Stomach smooth muscle (tissue), 2 donors: ENCODE measurements around the gene GGTLC2.
"Not testable (repeated sequence)": the region's sequence is repeated elsewhere in the genome, so short reads cannot be mapped to it uniquely, and the experiment has no call there.

Experiments
- H3K27ac ChIP-seq: one replicate; pipeline ENCODE4 v1.7.0; 2013; ENCODE audit warnings: mild to moderate bottlenecking, low read length, inconsistent platforms
- H3K27me3 ChIP-seq, 2 donors: one replicate each; pipeline ENCODE4 v1.7.0; 2013; ENCODE audit warnings: low read length in 2 of 2; ENCODE audit not compliant: insufficient read depth in 2 of 2, control insufficient read depth in 1 of 2
- H3K36me3 ChIP-seq, 2 donors: one replicate each; pipeline ENCODE4 v1.7.0; 2013; ENCODE audit warnings: low read length in 2 of 2; ENCODE audit not compliant: control insufficient read depth in 2 of 2, insufficient read depth in 2 of 2
- H3K4me1 ChIP-seq: one replicate; pipeline ENCODE4 v1.7.0; 2013; ENCODE audit warnings: low read length; ENCODE audit not compliant: control insufficient read depth, insufficient read depth
- H3K4me3 ChIP-seq, 2 donors: one replicate each; pipeline ENCODE4 v1.7.0; 2013; ENCODE audit warnings: low read length in 2 of 2
- H3K9ac ChIP-seq, 2 donors: one replicate each; pipeline ENCODE4 v1.7.0; 2013; ENCODE audit warnings: low read length in 2 of 2, mild to moderate bottlenecking in 1 of 2
- H3K9me3 ChIP-seq, 2 donors: one replicate each; pipeline ENCODE4 v1.7.0; 2013; ENCODE audit warnings: low read length in 2 of 2; ENCODE audit not compliant: control insufficient read depth in 2 of 2
- donor health status: healthy.
- donor health status: Pancreatic carcinoma.

GGTLC2 gene

GRCh38 chr22:22644314-22644713 is at the start of gene GGTLC2:
Gene GGTLC2 (plus strand): TSS chr22:22644614. CDS start chr22:22646346, 1,732 bp downstream.
- not testable (repeated sequence) for H3K4me3 ChIP-seq, H3K9me3 ChIP-seq, H3K27ac ChIP-seq

GRCh38 chr22:22595001-22595835 is 49.2 kb upstream of the GGTLC2 start:
- Histone ChIP-seq H3K4me3 (no peak overlapping the region), H3K27me3 (peaks cover 0 to 4% of the 10 kb centered on the region in 2 donors), H3K9ac (no peak overlapping the region), H3K27ac (no peak overlapping the region), H3K9me3 (no peaks in the 10 kb centered on the region), H3K36me3 (no peaks in the 10 kb centered on the region), H3K4me1 (no peaks in the 10 kb centered on the region)

More at GRCh38 chr22:22644314-22644713, at the start of gene GGTLC2:
- not testable (repeated sequence) for H3K4me1 ChIP-seq, H3K36me3 ChIP-seq, H3K27me3 ChIP-seq, H3K9ac ChIP-seq

- Histone ChIP-seq H3K27me3 (peaks cover 0 to 4% of the 10 kb centered on the region in 2 donors), H3K4me1 (no peaks in the 10 kb centered on the region), H3K9ac (no peak overlapping the region), H3K4me3 (no peak overlapping the region), H3K27ac (no peak overlapping the region), H3K9me3 (no peaks in the 10 kb centered on the region), H3K36me3 (no peaks in the 10 kb centered on the region)
Observed at GRCh38 chr22:22598144-22598543, 46.3 kb upstream of the GGTLC2 start.

GRCh38 chr22:22599248-22599647 is 45.2 kb upstream of the GGTLC2 start:
- Histone ChIP-seq H3K4me3 (no peak overlapping the region), H3K36me3 (no peaks in the 10 kb centered on the region), H3K27ac (no peak overlapping the region), H3K9me3 (no peaks in the 10 kb centered on the region), H3K4me1 (no peaks in the 10 kb centered on the region), H3K9ac (no peak overlapping the region), H3K27me3 (peaks cover 0 to 4% of the 10 kb centered on the region in 2 donors)

- Histone ChIP-seq H3K36me3 (no peaks in the 10 kb centered on the region), H3K4me3 (no peak overlapping the region), H3K27ac (no peak overlapping the region), H3K9me3 (no peaks in the 10 kb centered on the region), H3K27me3 (peaks cover 0 to 2% of the 10 kb centered on the region in 2 donors), H3K4me1 (no peaks in the 10 kb centered on the region), H3K9ac (no peak overlapping the region)
Observed at GRCh38 chr22:22600531-22601261, 43.7 kb upstream of the GGTLC2 start.

GRCh38 chr22:22603470-22603947 is 40.9 kb upstream of the GGTLC2 start:
- H3K9me3 ChIP-seq: peaks cover 3% of the 10 kb centered on the region in 2 donors
- no peak overlapping the region for H3K9ac ChIP-seq
- H3K36me3 ChIP-seq: no peaks in the 10 kb centered on the region
- no peak overlapping the region for H3K27ac ChIP-seq
- H3K27me3 ChIP-seq: peaks cover 0 to 2% of the 10 kb centered on the region in 2 donors
- no peak overlapping the region for H3K4me3 ChIP-seq
- H3K4me1 ChIP-seq: no peaks in the 10 kb centered on the region

GRCh38 chr22:22604326-22605073 is 39.9 kb upstream of the GGTLC2 start:
- Histone ChIP-seq H3K4me1 (no peaks in the 10 kb centered on the region), H3K27me3 (no peaks in the 10 kb centered on the region), H3K27ac (no peak overlapping the region), H3K9me3 (peaks cover 3% of the 10 kb centered on the region in 2 donors), H3K9ac (no peak overlapping the region), H3K4me3 (no peak overlapping the region), H3K36me3 (no peaks in the 10 kb centered on the region)

GRCh38 chr22:22605074-22605404 is 39.4 kb upstream of the GGTLC2 start:
- Histone ChIP-seq H3K36me3 (no peaks in the 10 kb centered on the region), H3K4me3 (no peak overlapping the region), H3K27me3 (no peaks in the 10 kb centered on the region), H3K9ac (no peak overlapping the region), H3K9me3 (peaks cover 3% of the 10 kb centered on the region in 2 donors), H3K4me1 (no peaks in the 10 kb centered on the region), H3K27ac (no peak overlapping the region)

- not testable (repeated sequence) for H3K36me3 ChIP-seq, H3K27ac ChIP-seq, H3K27me3 ChIP-seq, H3K4me1 ChIP-seq, H3K4me3 ChIP-seq, H3K9ac ChIP-seq, H3K9me3 ChIP-seq
Observed at GRCh38 chr22:22608022-22608421, 36.4 kb upstream of the GGTLC2 start.

GRCh38 chr22:22609291-22609690 is 35.1 kb upstream of the GGTLC2 start:
- Histone ChIP-seq H3K27me3 (peaks cover 0 to 3% of the 10 kb centered on the region in 2 donors), H3K4me1 (no peaks in the 10 kb centered on the region), H3K36me3 (no peaks in the 10 kb centered on the region), H3K9ac (no peak overlapping the region), H3K9me3 (peaks cover 3% of the 10 kb centered on the region in 2 donors), H3K4me3 (no peak overlapping the region), H3K27ac (no peak overlapping the region)
